MG63 (cell line): ENCODE results near the gene CFAP77. TPM values are rescaled to one million over a fixed set of nuclear protein-coding genes. Genes with fewer than 3 reads are reported as not detected.
A peak's percentile ranks its signal among the peaks of the same experiment; 100 is the strongest.
"Not testable (repeated sequence)": the region's sequence is repeated elsewhere in the genome, so short reads cannot be mapped to it uniquely, and the experiment has no call there.

Experiments used
- DNase-seq: peaks from one replicate; pipeline ENCODE4 v3.0.0-alpha.2; 2020
- H3K27me3 ChIP-seq: fragments of 250-450 bp; sonication (Bioruptor Pico); 2 replicates; pipeline ENCODE4 v1.5.1; 2020; ENCODE audit warnings: mild to moderate bottlenecking, moderate library complexity
- H3K36me3 ChIP-seq: fragments of 250-450 bp; sonication (Bioruptor Pico); 2 replicates; pipeline ENCODE4 v1.5.1; 2020; ENCODE audit warnings: mild to moderate bottlenecking, moderate library complexity
- H3K4me3 ChIP-seq: fragments of 250-450 bp; sonication (Bioruptor Pico); 2 replicates; pipeline ENCODE4 v1.5.1; 2020; ENCODE audit warnings: mild to moderate bottlenecking, moderate library complexity
- H3K9me3 ChIP-seq: fragments of 250-450 bp; sonication (Bioruptor Pico); 2 replicates; pipeline ENCODE4 v1.5.1; 2020; ENCODE audit warnings: mild to moderate bottlenecking, moderate library complexity
- total RNA-seq: library from RNA; depleted of rRNA; stranded (reverse); fragments of >200 nt; shearing (Covaris generic); gene quantifications from 2 replicates; pipeline ENCODE4 v1.2.3, GENCODE V29; 2014; ENCODE audit warnings: low replicate concordance; rRNA removed

Gene CFAP77
- not detected in 2 replicates for total RNA-seq

DNA sequence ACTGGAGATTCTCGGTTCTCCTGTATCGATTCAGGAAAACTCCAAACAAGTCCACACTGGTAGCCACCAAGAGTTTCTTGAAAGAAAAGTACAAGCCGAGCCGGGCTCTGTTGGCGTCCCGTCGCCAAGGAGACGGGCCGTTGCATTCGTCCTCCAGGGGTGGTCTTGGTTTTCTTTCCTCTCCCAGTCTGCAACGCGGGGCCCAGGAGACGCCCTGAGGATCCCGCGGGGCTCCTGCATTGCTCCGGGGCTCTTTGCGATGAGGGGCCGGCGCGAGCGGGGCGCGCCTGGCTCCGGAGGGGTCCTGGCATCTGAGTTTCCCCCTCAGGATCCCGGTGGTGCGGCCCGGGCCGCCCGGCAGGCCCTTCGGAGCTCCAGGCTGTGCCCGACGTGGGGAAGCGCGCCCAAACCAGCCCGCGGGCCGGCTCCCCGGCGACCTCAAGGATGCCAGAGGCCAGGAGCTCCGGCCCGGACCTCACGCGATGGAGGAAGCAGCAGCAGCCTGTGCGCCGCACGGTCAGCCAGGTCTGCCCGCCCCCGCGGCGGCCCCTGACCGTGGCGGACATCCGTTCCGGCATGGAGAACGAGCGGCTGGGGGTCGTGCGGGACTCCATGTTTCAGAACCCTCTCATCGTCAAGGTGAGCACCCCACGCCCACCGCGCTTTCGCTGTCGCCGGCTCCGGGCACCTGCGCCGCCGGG, at the start of gene CFAP77:
Gene CFAP77 (plus strand): TSS at position 384 of the 701 bp plus-strand sequence. CDS start 61 bp downstream, at position 445.
- H3K36me3 ChIP-seq = no peaks in the 10 kb centered on the region
- peak within 1 kb of the TSS; percentile 29 for H3K4me3 ChIP-seq
- DNase-seq = peak; percentile 46
- peaks cover 47% of the 10 kb centered on the region for H3K27me3 ChIP-seq
- H3K9me3 ChIP-seq = no peaks in the 10 kb centered on the region

DNA sequence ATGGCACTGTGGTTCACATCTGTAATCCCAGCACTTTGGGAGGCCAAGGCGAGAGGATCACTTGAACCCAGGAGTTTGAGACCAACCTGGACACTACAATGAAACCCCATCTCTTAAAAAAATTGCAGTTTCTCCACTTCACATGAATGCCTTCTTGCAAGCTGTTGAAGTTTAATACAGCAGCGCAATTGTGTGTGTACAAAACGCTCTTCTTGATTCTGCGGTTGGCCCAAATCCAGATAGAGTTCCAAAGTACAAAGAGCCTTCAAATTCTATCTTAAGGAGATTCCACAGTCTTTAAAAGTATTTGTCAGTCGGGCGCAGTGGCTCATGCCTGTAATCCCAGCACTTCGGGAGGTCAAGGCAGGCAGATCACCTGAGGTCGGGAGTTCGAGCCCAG, 45.9 kb upstream of the CFAP77 start:
- H3K9me3 ChIP-seq = no peaks in the 10 kb centered on the region
- no peak for DNase-seq
- H3K36me3 ChIP-seq = no peaks in the 10 kb centered on the region
- no peak overlapping the region for H3K4me3 ChIP-seq
- no peaks in the 10 kb centered on the region for H3K27me3 ChIP-seq

DNA sequence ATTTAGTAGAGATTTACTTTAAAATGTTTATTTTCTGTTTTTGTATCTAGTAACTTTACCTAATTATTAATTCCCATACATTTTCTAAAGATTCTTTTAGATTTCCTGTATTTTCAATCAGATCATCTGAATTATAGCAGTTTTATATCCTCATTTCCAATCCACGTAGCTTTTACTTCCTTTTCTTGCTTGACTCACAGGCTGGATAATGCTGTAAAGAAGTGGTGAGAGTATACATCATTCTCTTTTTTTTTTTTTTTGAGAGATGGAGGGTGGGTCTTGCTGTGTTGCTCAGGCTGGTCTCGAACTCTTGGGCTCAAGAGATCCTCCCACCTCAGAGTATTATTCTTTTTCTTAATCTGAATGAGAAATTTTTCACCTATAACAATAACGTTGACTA, 44.0 kb upstream of the CFAP77 start:
- no peaks in the 10 kb centered on the region for H3K9me3 ChIP-seq
- no peak for DNase-seq

DNA sequence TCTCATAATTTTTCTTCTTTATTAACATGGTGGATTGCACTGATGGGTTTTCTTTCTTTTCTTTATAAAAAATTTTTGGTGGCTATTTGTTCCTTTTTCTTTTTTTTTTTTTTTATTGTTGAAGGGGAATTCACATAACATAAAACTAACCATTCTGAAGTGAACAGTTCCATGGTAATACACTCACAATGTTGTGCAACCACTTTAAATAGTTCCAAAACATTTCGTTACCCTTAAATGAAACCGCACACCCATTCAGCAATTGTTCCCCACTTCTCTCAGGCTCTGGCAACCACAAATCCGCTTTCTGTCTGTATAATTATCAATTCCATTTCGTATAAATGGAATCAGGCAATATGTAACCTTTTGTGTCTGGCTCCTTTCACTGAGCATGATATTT, 43.5 kb upstream of the CFAP77 start:
- Histone ChIP-seq H3K36me3 (no peaks in the 10 kb centered on the region), H3K9me3 (no peaks in the 10 kb centered on the region), H3K4me3 (no peak overlapping the region), H3K27me3 (no peaks in the 10 kb centered on the region)
- no peak for DNase-seq

More for the DNA sequence above, 44.0 kb upstream of the CFAP77 start:
- Histone ChIP-seq H3K36me3 (no peaks in the 10 kb centered on the region), H3K27me3 (no peaks in the 10 kb centered on the region), H3K4me3 (no peak overlapping the region)

DNA sequence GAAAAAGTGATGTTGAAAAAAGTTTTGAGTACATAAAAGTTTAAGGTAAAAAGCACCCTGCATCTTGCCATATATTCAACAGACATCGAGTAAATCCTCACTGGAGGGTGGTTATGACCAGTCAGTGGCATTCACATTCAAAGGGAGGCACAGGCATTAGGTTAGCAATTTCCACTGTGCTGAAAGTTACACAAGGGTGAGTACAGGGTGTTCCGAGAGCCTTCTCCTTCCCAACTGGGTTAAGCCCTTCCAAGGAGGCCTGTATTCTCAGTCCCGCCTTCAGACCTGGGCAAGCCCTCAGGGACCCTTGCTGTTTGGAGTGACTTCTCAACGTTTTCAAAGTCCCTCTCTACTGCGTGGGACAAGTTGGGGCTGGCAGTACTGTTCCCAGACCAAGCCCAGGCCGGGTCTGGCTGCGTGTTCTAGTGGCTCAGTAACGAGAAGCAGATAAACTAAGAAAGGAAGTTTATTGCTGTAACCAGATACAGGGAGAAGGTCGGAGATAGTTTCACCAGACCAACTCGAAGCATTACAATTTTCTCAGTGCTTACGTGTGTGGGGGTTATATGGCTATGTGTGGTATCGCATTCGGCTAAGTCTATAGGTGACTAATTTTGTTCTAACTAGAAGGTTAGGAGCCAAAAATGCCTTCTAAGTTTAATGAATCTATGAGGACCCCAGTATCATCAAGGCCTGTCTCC, 42.2 kb upstream of the CFAP77 start:
- no peaks in the 10 kb centered on the region for H3K36me3 ChIP-seq
- no peaks in the 10 kb centered on the region for H3K27me3 ChIP-seq
- DNase-seq = no peak
- no peak overlapping the region for H3K4me3 ChIP-seq
- H3K9me3 ChIP-seq = no peaks in the 10 kb centered on the region

DNA sequence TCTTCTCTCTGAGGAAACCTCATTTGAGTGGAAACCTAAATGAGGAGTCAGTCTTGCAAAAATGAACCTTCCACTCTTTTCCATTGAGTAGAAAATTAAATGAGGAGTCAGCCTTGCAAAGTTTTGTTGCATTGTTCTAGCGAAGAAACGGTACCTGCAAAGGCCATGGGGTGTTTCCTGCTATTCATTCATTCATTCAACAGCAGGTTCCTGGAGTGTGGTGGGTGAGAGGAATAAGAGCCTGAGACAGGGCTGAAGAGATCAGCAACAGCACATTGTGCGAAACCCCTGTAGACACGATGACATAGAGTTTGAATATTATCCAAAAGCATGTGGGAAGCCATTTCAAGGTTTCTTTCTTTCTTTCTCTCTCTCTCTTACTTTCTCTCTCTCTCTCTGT, 40.6 kb upstream of the CFAP77 start:
- no peak for DNase-seq
- Histone ChIP-seq H3K9me3 (no peaks in the 10 kb centered on the region), H3K4me3 (no peak overlapping the region), H3K27me3 (no peaks in the 10 kb centered on the region), H3K36me3 (no peaks in the 10 kb centered on the region; the same call in 1 of the 2 replicates)

DNA sequence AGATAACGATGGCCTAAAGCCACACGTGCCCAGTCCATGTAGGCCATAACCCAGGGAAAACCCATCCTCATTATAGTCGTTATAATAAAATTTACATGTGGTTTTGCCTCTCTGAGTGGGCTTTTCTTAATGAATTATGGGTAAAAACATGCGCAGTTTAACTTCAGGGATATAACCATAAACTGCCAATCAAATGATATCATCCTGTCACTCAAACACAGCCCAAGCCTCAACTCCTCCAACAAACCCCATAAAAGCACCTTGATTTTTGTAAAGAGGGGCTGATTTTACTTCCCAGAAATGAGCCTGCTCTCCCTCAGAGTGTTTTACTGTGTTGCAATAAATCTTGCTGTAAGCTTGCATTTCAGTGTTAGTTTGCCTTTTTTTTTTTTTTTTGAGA, 39.4 kb upstream of the CFAP77 start:
- H3K36me3 ChIP-seq = peaks cover 5% of the 10 kb centered on the region
- no peaks in the 10 kb centered on the region for H3K27me3 ChIP-seq
- no peaks in the 10 kb centered on the region for H3K9me3 ChIP-seq
- no peak for DNase-seq
- H3K4me3 ChIP-seq = no peak overlapping the region

DNA sequence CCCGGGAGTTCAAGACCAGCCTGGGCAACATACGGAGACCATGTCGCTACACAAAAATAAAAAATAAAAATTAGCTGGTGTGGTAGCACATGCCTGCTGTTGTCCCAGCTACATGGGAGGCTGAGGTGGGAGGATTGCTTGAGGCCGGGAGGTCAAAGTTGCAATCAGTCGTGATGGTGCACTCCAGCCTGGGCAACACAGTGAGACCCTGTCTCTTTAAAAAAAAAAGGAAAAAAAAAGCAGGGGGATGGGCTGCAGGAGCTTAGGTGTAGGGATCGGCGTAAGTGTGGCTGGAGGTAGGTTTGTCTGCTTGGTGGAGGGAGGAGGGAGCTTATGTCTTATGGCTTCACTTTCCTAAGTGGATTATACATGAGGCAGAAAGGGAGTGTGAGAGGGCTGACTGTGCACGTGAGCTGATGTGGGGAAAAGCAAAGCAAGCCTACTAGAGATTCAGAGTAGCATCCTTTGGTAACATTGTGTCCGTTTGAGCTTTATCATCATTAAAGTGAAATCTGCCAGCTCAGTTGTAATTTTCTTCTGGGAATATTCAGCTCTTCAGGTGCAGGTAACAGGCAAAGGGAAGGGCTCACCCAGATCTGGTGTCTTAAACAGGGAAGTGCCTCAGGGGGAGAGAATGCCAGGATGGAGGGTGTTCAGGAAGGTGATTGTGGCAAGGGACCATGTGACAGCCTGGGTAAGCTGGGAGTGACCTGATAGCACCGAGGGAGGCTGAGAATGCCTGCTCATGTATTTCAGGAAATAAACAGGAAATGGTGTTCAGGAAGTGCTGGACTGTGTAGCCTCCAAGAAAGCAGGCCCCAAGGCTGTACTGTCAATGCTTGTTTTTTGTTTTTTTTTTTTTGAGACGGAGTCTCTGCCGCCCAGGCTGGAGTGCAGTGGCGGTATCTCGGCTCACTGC, 37.6 kb upstream of the CFAP77 start:
- Histone ChIP-seq H3K36me3 (peaks cover 14% of the 10 kb centered on the region), H3K27me3 (no peaks in the 10 kb centered on the region), H3K4me3 (no peak overlapping the region), H3K9me3 (no peaks in the 10 kb centered on the region)
- no peak for DNase-seq

DNA sequence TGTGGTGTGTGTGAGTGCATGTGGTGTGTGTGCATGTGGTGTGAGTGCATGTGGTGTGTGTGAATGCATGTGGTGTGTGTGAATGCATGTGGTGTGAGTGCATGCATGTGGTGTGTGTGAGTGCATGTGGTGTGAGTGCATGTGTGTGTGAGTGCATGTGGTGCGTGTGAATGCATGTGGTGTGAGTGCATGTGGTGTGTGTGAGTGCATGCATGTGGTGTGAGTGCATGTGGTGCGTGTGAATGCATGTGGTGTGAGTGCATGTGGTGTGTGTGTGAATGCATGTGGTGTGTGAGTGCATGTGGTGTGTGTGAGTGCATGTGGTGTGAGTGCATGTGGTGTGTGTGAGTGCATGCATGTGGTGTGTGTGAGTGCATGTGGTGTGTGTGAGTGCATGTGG, 32.2 kb upstream of the CFAP77 start:
- peaks cover 31% of the 10 kb centered on the region for H3K36me3 ChIP-seq
- not testable (repeated sequence) for DNase-seq, H3K27me3 ChIP-seq, H3K9me3 ChIP-seq, H3K4me3 ChIP-seq

DNA sequence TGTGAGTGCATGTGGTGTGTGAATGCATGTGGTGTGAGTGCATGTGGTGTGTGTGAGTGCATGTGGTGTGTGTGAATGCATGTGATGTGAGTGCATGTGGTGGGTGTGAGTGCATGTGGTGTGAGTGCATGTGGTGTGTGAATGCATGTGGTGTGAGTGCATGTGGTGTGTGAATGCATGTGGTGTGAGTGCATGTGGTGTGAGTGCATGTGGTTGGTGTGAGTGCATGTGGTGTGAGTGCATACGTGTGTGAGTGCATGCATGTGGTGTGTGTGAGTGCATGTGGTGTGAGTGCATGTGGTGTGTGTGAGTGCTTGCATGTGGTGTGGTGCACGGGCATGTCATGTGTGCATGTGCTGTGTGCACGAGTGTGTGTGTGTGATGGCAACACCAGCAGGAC, 31.6 kb upstream of the CFAP77 start:
- not testable (repeated sequence) for H3K4me3 ChIP-seq, H3K9me3 ChIP-seq, DNase-seq, H3K27me3 ChIP-seq
- peaks cover 33% of the 10 kb centered on the region for H3K36me3 ChIP-seq

DNA sequence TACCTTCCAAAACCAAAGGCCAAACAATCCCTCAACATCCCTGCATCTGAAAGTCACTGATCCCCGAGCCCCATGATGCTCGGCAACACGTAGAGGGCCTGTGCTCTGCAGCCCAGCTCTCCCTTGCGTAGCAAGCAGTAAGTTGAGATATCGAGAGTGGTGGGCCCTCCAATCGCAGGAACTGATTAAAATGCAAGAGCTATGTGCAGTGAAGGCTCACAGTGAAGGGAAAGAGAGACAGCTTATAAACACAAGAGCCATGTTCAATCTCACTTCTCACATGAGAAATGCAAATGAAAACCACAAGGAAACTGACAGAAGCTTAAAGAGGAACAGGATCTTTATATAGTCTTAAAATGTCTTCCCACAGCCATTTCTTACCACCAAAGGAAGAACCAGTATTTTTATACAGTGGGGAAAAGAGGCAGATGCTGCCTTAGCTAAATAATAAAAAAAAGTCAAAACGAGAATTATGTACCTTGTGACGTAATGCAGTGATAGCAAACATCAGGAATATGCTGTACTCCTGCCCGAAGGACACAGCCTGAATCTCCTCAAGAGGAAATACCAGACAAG, 28.0 kb upstream of the CFAP77 start:
- no peaks in the 10 kb centered on the region for H3K9me3 ChIP-seq
- no peak for DNase-seq
- no peak overlapping the region for H3K4me3 ChIP-seq
- H3K36me3 ChIP-seq = peaks cover 36% of the 10 kb centered on the region
- no peaks in the 10 kb centered on the region for H3K27me3 ChIP-seq

DNA sequence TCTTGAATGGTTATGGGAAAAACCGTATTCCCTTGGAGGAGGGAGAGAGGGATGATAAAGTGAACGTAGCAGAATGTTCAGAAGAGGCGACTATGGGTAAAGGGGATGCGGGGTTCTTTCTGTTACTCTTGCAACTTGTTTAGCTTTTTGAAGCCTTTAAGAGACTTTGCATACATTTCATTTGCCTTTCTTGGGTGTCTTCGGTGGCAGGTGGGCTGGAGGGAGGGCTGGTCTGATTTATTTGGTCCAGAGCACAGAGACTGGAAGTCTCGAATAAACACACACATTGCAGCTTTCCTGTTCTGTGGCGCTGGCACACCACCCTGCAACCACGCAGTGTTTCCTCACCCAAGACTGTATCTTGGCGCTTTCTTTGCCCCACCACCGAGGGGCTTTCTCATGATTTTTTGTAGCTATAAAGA, 26.5 kb upstream of the CFAP77 start:
- Histone ChIP-seq H3K36me3 (peaks cover 46% of the 10 kb centered on the region), H3K4me3 (no peak overlapping the region), H3K27me3 (no peaks in the 10 kb centered on the region), H3K9me3 (no peaks in the 10 kb centered on the region)
- DNase-seq = no peak

DNA sequence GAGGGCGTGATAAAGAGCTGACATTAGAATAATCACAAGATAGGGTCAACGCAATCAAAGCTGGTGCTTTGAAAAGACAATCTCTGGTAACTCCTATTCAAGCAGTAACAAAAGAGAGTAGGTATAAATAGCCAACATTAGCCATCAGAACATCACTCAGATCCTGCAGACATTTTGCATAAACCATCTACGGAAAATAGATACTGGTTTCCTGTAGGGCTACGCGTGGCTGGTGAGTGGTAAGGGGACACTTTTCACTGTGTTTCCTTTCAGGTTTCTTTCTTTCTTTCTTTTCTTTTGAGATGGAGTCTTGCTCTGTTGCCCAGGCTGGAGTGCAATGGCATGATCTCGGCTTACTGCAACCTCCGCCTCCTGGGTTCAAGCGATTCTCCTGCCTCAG, 25.6 kb upstream of the CFAP77 start:
- Histone ChIP-seq H3K4me3 (no peak overlapping the region), H3K36me3 (peaks cover 42% of the 10 kb centered on the region), H3K27me3 (no peaks in the 10 kb centered on the region), H3K9me3 (no peaks in the 10 kb centered on the region)
- no peak for DNase-seq

DNA sequence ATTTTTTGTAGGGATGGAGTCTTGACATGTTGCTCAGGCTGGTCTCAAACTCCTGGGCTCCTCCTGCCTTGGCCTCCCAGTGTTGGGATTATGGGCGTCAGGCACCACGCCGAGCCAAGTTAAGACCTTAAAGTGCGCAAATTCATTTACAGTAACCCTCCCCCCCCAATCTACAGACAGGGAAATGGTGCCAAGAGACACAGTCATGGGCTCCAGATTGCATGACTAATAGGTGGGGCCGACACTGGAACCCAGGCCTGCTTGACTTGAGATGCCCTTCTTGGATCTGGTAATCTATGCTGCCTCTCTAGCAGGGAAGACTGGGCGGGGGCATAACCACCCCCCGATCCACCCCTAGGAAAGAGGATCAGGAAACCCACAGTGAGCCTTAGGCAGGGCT, 22.9 kb upstream of the CFAP77 start:
- Histone ChIP-seq H3K27me3 (no peaks in the 10 kb centered on the region), H3K4me3 (no peak overlapping the region), H3K36me3 (peaks cover 58% of the 10 kb centered on the region), H3K9me3 (no peaks in the 10 kb centered on the region)
- DNase-seq = peak; percentile 16

DNA sequence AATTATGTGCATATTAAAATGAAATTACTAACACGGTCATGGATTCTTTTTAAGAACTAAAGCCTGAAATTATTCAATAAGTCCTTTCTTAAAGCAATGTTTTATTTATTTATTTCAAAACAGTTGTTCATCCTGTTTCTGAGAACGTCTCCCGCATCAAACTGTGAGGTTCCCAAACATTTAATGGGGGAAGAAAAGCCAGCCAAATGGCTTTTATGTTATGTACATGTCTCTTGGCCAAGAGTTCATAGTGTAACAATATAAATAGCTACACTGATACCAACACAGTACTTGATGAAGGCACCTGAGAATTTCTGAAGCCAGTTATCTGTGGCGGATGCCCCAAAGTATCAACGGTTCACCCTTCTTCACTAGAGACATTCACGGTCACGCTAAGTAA, 19.0 kb upstream of the CFAP77 start:
- Histone ChIP-seq H3K27me3 (no peaks in the 10 kb centered on the region), H3K9me3 (no peaks in the 10 kb centered on the region), H3K4me3 (no peak overlapping the region), H3K36me3 (peaks cover 59% of the 10 kb centered on the region)
- no peak for DNase-seq

DNA sequence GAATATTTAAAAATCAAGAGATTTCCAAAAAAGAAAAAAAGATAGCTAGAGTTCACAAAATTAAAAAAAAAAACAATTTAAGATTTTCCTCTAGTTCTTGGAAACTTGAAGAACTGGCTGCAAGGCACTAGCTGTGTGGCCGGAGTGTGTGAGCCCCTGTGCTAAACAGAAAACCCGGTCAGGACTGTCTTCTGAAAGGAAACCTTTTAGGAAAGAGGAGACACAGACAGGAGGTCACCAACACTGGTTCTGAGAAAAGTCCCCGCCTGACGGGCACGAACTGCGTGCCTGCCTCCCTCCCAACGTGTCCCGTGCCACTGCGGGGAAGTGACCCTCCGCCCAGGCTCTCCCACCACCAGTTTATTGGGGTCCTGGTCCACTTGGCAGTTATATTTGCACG, 18.6 kb upstream of the CFAP77 start:
- peaks cover 58% of the 10 kb centered on the region for H3K36me3 ChIP-seq
- H3K9me3 ChIP-seq = no peaks in the 10 kb centered on the region
- no peak overlapping the region for H3K4me3 ChIP-seq
- DNase-seq = no peak
- H3K27me3 ChIP-seq = no peaks in the 10 kb centered on the region

DNA sequence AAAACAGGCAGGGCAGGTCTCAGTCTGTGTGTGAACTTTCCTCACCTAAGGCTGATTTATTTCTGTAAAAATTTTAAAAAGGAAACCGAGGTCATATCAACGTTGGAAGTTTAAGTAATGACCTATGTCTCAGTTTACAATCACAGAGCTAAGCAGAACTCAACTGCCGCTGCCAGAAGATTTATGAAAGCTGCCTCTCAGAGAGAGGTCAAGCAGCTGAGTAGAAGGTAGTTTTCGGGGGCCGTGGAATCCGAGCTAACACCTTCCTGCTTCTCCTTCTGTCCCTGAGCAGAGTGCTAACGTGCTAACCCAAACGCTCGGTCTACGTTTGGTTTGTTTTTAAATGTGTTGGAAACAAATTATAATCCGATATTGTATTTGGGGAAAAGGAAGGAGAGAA, 14.5 kb upstream of the CFAP77 start:
- Histone ChIP-seq H3K9me3 (no peaks in the 10 kb centered on the region), H3K27me3 (no peaks in the 10 kb centered on the region), H3K36me3 (peaks cover 54% of the 10 kb centered on the region), H3K4me3 (no peak overlapping the region)
- DNase-seq = no peak
